IPS-18a (cell line): ENCODE results near the gene TSSK1B.
"Not testable (repeated sequence)": the region's sequence is repeated elsewhere in the genome, so short reads cannot be mapped to it uniquely, and the experiment has no call there.

ENCODE experiments used
- H3K27ac ChIP-seq: one replicate; pipeline ENCODE4 v1.5.1; 2013; ENCODE audit warnings: low read length
- H3K27me3 ChIP-seq: one replicate; pipeline ENCODE4 v1.6.1; 2013; ENCODE audit warnings: mild to moderate bottlenecking, low read length; ENCODE audit not compliant: control insufficient read depth, insufficient read depth
- H3K36me3 ChIP-seq: one replicate; pipeline ENCODE4 v1.6.1; 2013; ENCODE audit warnings: low read depth, low read length; ENCODE audit not compliant: control insufficient read depth
- H3K4me1 ChIP-seq: one replicate; pipeline ENCODE4 v1.6.1; 2013; ENCODE audit warnings: low read depth, low read length; ENCODE audit not compliant: control insufficient read depth
- H3K4me3 ChIP-seq: one replicate; pipeline ENCODE4 v1.5.1; 2013; ENCODE audit warnings: low read length
- H3K9ac ChIP-seq: one replicate; pipeline ENCODE4 v1.6.1; 2013; ENCODE audit warnings: mild to moderate bottlenecking, low read length, moderate library complexity
- H3K9me3 ChIP-seq: one replicate; pipeline ENCODE4 v1.6.1; 2013; ENCODE audit warnings: low read depth, low read length; ENCODE audit not compliant: control insufficient read depth

Gene TSSK1B, protein sequence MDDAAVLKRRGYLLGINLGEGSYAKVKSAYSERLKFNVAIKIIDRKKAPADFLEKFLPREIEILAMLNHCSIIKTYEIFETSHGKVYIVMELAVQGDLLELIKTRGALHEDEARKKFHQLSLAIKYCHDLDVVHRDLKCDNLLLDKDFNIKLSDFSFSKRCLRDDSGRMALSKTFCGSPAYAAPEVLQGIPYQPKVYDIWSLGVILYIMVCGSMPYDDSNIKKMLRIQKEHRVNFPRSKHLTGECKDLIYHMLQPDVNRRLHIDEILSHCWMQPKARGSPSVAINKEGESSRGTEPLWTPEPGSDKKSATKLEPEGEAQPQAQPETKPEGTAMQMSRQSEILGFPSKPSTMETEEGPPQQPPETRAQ

DNA sequence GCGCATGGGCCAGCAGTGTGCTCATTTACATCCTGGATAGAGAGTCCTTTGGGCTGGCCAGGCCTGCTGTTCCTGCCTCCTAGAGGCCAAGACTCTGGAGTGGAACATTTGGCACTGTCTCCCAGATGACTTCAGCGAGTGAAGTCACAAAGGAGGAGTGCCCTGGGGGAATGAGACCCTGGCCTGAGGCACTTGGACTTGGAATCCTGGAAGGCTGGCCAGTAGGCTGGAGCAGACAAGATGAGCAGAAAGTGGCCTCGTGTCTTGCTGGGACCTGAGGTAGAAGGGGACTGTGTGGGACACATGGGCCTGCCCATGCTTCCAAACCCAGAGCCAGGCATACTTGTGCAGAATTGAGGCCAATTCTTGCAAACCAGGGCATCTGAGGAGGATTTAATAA, at the start of gene TSSK1B:
Gene TSSK1B (minus strand): TSS at position 101 of the 400 bp plus-strand sequence. CDS start 150 bp downstream, outside the sequence.
- H3K36me3 ChIP-seq = no peaks in the 10 kb centered on the region
- H3K27me3 ChIP-seq = no peaks in the 10 kb centered on the region
- no peaks in the 10 kb centered on the region for H3K4me1 ChIP-seq
- H3K27ac ChIP-seq = no peak within 1 kb of the TSS
- H3K9me3 ChIP-seq = no peaks in the 10 kb centered on the region
- H3K4me3 ChIP-seq = no peak within 1 kb of the TSS
- no peak within 1 kb of the TSS for H3K9ac ChIP-seq

DNA sequence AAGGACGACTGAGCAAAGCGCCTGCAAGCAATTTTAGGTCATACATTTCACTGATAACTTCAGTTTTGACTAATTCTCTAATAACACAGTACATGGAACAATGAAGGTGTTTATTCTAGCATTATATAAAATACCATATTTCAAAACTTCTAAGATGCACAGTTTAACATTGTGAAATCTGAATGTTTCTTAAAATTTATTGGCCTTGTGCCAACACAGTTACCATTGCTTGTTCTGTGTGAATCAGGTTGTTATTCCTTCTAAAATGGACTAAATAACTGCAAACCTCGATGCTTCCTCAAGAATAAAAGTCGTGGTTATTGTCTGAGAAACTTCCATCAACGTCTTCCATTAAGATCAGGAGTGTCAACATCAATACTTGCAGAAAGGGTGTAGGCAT, 45.5 kb upstream of the TSSK1B start:
- no peaks in the 10 kb centered on the region for H3K9me3 ChIP-seq
- no peak overlapping the region for H3K4me3 ChIP-seq
- no peak overlapping the region for H3K9ac ChIP-seq
- H3K27ac ChIP-seq = no peak overlapping the region
- peaks cover 7% of the 10 kb centered on the region for H3K4me1 ChIP-seq
- H3K27me3 ChIP-seq = no peaks in the 10 kb centered on the region
- no peaks in the 10 kb centered on the region for H3K36me3 ChIP-seq

DNA sequence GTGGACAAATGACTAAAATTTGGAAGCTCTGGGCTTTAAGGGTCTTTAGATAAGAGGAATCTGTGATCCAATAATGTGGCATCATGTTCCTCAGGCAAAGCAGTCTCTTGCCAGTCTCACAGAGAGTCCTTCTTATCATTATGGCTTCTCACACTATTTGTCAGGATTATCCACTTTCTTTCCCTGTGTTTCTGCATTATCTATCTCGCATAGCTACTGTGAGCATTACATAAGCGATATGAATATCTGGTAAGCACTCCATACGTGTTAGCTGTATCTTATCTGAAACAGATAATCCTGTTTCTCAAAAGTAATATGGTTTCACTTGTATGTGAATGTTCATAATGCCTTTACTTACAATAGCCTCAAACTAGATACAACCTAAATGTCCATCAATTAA, 43.9 kb upstream of the TSSK1B start:
- Histone ChIP-seq H3K27ac (no peak overlapping the region), H3K4me3 (no peak overlapping the region), H3K9ac (no peak overlapping the region), H3K27me3 (no peaks in the 10 kb centered on the region), H3K36me3 (no peaks in the 10 kb centered on the region), H3K4me1 (peaks cover 9% of the 10 kb centered on the region), H3K9me3 (no peaks in the 10 kb centered on the region)

DNA sequence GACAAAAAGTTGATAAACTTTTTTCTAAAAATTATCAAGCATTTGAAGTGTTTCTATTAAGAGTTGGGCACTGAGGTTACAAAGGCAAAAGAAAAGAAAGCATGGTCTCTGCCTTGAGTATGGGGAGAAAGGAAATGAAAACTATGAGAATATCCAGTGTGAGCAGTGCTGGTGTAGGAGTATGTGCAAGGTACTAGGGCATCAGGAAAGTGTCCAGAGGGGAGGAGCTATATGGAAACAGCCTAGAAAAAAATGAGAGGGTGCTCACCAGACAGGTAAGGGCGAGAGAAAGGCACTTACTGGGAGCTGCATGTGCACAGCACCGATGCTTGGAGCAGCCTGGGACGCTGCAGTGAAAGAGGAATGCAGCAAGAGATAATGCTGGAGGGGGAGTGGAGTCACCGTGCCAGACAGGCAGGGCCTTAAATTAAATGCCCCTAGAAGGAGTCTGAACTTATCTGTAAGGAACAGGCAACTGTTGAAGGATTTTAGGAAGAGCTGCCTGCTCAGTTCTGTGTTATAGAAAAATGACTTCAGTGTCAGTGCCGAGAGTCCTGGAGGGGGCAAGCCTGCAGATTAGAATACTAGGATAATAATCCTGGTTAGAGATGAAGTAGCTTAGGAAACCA, 39.4 kb upstream of the TSSK1B start:
- Histone ChIP-seq H3K36me3 (no peaks in the 10 kb centered on the region), H3K9ac (no peak overlapping the region), H3K9me3 (peaks cover 5% of the 10 kb centered on the region), H3K27me3 (no peaks in the 10 kb centered on the region), H3K27ac (no peak overlapping the region), H3K4me1 (peaks cover 9% of the 10 kb centered on the region), H3K4me3 (no peak overlapping the region)

DNA sequence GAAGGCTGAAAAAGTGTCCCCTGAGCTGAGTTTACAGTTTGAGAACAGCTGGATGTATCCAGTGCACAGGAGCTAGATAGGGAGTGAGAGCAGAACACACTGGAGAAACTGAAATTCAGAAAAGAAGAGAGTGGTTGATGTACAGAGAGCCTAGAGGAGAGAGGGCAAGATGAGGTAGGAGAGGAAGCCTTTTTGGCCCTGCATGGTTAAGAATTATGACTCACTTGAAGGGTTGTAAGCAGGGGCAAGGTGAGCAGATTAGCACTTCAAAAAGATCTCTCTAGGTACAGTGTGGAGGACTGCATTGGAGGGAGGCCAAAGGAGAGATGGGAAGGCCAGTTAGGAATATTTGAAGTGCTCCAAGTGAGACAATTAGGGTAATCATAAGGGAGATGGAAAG, 28.2 kb upstream of the TSSK1B start:
- H3K9me3 ChIP-seq = no peaks in the 10 kb centered on the region
- no peak overlapping the region for H3K4me3 ChIP-seq
- no peaks in the 10 kb centered on the region for H3K36me3 ChIP-seq
- no peak overlapping the region for H3K27ac ChIP-seq
- H3K4me1 ChIP-seq = no peaks in the 10 kb centered on the region
- H3K9ac ChIP-seq = no peak overlapping the region
- H3K27me3 ChIP-seq = no peaks in the 10 kb centered on the region

DNA sequence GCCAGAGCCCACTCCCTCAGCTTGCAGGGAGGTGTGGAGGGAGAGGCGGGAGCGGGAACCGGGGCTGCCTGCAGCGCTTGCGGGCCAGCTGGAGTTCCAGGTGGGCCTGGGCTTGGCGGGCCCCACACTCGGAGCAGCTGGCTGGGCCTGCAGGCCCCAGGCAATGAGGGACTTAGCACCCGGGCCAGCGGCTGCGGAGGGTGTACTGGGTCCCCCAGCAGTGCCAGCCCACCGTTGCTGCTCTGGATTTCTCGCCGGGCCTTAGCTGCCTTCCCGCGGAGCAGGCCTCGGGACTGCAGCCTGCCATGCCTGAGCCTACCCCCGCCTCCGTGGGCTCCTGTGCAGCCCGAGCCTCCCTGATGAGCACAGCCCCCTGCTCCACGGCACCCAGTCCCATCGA, 22.3 kb upstream of the TSSK1B start:
- H3K36me3 ChIP-seq, H3K27ac ChIP-seq, H3K9ac ChIP-seq, H3K9me3 ChIP-seq, H3K4me3 ChIP-seq, H3K27me3 ChIP-seq, H3K4me1 ChIP-seq: not testable (repeated sequence)

DNA sequence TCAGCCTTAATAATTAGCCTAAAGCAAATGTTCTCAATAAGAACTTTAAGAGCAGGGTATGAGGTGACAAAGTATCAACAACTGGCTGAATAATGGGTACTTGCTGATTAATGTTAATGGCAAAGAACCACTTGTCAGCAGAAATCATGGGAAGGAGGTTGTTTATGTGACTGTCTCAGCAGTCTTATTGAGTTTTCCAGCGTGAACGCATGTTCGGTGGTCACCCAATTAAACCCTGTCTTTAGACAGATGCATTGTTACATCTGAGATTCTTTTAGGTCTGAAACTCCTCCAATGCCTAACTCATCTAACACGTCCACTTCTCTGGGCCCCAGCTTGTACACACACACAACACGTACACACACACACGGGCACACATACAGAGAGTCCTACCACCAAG, 18.2 kb upstream of the TSSK1B start:
- H3K27me3 ChIP-seq = no peaks in the 10 kb centered on the region
- no peaks in the 10 kb centered on the region for H3K36me3 ChIP-seq
- no peaks in the 10 kb centered on the region for H3K4me1 ChIP-seq
- no peak overlapping the region for H3K27ac ChIP-seq
- no peak overlapping the region for H3K4me3 ChIP-seq
- H3K9ac ChIP-seq = no peak overlapping the region
- no peaks in the 10 kb centered on the region for H3K9me3 ChIP-seq

DNA sequence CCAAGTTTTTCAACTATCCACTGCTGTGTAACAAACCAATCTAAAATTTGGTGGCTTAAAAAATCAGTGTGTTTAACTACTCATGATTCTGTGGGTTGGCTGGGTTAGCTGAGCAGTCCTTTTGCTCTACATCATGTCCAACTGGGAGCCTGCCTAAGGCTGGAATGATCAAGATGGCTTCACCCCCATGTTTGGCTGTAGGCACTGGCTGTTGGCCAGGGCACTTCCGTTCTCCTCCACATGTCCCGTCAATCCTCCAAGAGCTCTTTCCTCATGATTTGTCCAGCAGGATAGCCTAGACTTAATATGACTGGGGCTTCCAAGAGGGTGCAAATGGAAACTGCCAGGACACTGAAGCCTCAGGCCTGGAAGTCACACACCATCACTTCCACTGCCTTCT, 17.0 kb upstream of the TSSK1B start:
- Histone ChIP-seq H3K9ac (no peak overlapping the region), H3K27ac (no peak overlapping the region), H3K27me3 (no peaks in the 10 kb centered on the region), H3K4me3 (no peak overlapping the region), H3K36me3 (no peaks in the 10 kb centered on the region), H3K4me1 (no peaks in the 10 kb centered on the region), H3K9me3 (no peaks in the 10 kb centered on the region)

DNA sequence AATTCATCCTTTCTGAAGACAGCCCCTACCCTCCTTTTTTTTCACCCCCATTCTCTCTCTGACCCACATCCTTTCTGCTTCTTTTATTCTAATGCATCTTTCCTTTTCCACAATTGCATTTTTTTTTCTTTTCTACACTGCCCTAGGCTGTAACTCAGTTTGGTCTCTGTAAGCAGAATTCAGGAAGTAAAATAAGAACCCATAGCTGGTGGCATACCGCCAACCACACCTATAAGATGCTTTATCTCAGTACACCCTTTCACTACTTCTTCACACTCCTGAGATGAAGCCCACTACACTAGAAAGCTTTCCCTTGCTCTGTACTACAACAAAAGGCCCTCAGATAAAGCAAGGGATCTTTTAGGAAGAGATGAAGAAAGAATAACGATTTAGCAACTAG, 16.1 kb upstream of the TSSK1B start:
- H3K36me3 ChIP-seq = no peaks in the 10 kb centered on the region
- H3K9me3 ChIP-seq = no peaks in the 10 kb centered on the region
- no peak overlapping the region for H3K4me3 ChIP-seq
- H3K27me3 ChIP-seq = no peaks in the 10 kb centered on the region
- no peaks in the 10 kb centered on the region for H3K4me1 ChIP-seq
- H3K9ac ChIP-seq = no peak overlapping the region
- no peak overlapping the region for H3K27ac ChIP-seq

DNA sequence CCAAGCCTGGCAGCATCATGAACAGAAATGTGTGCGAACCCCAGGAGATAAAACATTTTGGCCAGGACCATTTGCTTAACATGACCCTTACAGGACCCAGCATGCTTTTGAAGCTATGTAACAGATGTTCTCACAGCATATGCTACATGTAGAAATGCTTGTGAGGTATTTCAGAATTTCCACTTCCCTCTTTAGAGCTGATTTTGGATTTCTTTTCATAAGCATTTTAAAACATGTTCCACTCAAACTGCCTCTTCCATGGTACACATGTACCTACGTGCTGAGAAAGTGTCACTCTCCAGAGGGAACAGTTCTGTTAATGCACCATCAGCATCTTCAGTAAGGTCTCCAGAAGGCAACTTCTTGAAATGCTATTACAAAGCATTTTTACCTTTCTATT, 15.7 kb upstream of the TSSK1B start:
- no peak overlapping the region for H3K4me3 ChIP-seq
- no peaks in the 10 kb centered on the region for H3K36me3 ChIP-seq
- no peak overlapping the region for H3K27ac ChIP-seq
- peaks cover 2% of the 10 kb centered on the region for H3K9me3 ChIP-seq
- no peaks in the 10 kb centered on the region for H3K4me1 ChIP-seq
- H3K27me3 ChIP-seq = no peaks in the 10 kb centered on the region
- H3K9ac ChIP-seq = no peak overlapping the region

DNA sequence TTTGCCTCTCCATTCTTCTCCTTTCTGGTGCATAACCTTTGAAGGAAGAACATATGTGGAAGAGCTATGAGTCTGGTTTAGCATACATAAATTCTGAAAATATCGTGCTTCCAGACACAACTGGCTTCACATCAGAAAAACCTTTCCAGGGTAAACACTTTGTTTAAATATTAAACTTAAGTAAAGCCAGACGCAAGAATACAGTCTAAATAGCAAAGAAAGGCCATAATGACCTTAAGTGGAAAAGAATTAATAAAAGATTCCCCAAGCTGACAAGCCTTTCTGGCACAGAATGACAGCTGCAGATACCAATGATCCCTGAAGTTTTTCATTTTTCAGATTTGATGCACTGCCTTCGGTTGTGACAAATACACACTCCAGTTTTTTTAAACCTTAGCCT, 13.5 kb upstream of the TSSK1B start:
- Histone ChIP-seq H3K4me1 (no peaks in the 10 kb centered on the region), H3K27ac (no peak overlapping the region), H3K9me3 (peaks cover 3% of the 10 kb centered on the region), H3K27me3 (no peaks in the 10 kb centered on the region), H3K4me3 (no peak overlapping the region), H3K9ac (no peak overlapping the region), H3K36me3 (no peaks in the 10 kb centered on the region)

DNA sequence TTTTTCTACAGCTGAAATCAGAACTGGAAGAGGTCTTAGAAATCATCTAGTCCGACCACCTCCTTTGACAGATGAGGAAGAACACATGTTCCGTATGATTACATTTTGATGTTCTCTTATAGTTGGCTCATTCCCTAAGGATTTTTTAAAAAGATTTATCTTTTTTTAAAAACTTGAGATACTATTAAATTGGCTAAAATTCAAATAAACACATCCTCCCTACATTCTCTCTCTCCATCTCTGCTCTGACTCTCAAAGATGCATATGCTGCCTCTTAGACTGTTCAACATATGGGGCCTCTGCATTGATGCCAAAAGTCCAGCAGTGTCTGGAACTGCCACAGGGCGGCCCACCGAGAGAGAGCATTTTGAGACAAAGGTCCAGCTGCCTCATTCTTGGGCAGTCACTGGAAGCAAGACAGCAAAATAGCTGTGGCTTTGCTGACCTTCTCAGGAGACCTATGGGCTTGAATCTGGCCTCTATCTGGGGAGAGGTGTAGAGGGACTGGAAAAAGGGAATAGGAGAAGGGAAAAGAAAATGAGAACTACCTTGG, 12.8 kb upstream of the TSSK1B start:
- H3K27me3 ChIP-seq = no peaks in the 10 kb centered on the region
- no peak overlapping the region for H3K9ac ChIP-seq
- no peak overlapping the region for H3K27ac ChIP-seq
- H3K36me3 ChIP-seq = no peaks in the 10 kb centered on the region
- no peak overlapping the region for H3K4me3 ChIP-seq
- peaks cover 3% of the 10 kb centered on the region for H3K9me3 ChIP-seq
- H3K4me1 ChIP-seq = no peaks in the 10 kb centered on the region
